Measurements from ENCODE around the gene RBM4. TPM values are rescaled to one million over a fixed set of nuclear protein-coding genes. Genes with fewer than 3 reads are reported as not detected.

RBM4 gene
- total and polyA plus RNA-seq, 2 experiments from 2014 or later, result 146 to 147 TPM

DNA sequence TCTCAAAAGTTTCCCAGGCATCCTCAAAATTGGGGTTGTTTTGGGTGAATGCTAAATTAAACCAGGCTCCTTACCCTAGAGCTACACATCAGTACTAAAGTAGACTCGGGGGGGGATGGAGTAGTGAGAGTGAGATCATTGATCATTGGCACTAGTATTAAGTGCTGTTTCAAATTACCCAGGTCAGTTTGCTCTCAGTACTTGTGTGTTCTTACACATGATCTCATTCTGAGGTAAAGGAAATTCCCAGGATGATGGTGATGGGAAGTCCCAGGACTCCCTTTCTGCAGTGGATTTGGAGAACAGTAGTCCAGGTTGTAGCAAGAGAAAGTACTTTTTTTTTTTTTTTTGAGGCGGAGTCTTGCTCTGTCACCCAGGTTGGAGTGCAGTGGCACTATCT, 12.5 kb downstream of the RBM4 start:
- no peak overlapping the region for H3K27ac ChIP-seq (ENCODE audit: low read depth)
- H4K20me1 ChIP-seq (replicated peaks; ENCODE audit: insufficient read depth), result peaks cover 72% of the 10 kb centered on the region

More for the DNA sequence above, 12.5 kb downstream of the RBM4 start:
- H3K79me2 ChIP-seq (replicated peaks; ENCODE audit: insufficient read depth), result peaks cover 97% of the 10 kb centered on the region
- no peak overlapping the region for H3K4me3 Mint-ChIP-seq
- TF ChIP-seq CREB1 (CRISPR knock-in tag; IDR thresholded peaks at IDR 0.05; ENCODE audit: low read depth), result no peak
- no peak for TF ChIP-seq ZNF114 (CRISPR knock-in tag; IDR thresholded peaks at IDR 0.05)
- TF ChIP-seq ZNF462 (CRISPR knock-in tag; IDR thresholded peaks at IDR 0.05), result no peak
- TF ChIP-seq CTCF (conservative IDR thresholded peaks at IDR 0.05; ENCODE audit: low read depth in 2 of 2), result no peak
- no peak for TF ChIP-seq REST (IDR thresholded peaks at IDR 0.05; ENCODE audit: unreplicated experiment)
- H3F3A ChIP-seq (replicated peaks; ENCODE audit: low read depth), result peaks cover 34% of the 10 kb centered on the region
- H3K4me1 Mint-ChIP-seq, result peaks cover 2% of the 10 kb centered on the region; the same call in 1 of the 3 replicates
- no peak overlapping the region for H3K27ac Mint-ChIP-seq
- H3K9me2 ChIP-seq (ENCODE audit: insufficient read depth), result no peaks in the 10 kb centered on the region
- no peak overlapping the region for H2AFZ ChIP-seq
- no peaks in the 10 kb centered on the region for H3K4me1 ChIP-seq (ENCODE audit: insufficient read depth)
- peaks cover 37% of the 10 kb centered on the region for H3K36me3 ChIP-seq (ENCODE audit: insufficient read depth)
- peaks cover 20% of the 10 kb centered on the region for H3K27me3 Mint-ChIP-seq (ENCODE audit: insufficient read depth, low read depth, poor library complexity)
- H3K4me3 ChIP-seq, result no peak overlapping the region
- no peak overlapping the region for H3K4me2 ChIP-seq
- peaks cover 75% of the 10 kb centered on the region for H3K36me3 Mint-ChIP-seq (ENCODE audit: low read depth)
- ATAC-seq, result no peak
- no peak for DNase-seq (ENCODE audit: low spot score)
- no peaks in the 10 kb centered on the region for H3K9me3 Mint-ChIP-seq
- no peaks in the 10 kb centered on the region for H3K27me3 ChIP-seq (ENCODE audit: insufficient read depth)

All from GM23338 (cell line).